Activated CD4-positive, alpha-beta T cell treated with anti-CD3 and anti-CD28 coated beads, Interleukin-10, Interleukin-2, amounts not matched to agents 100 ng/mL and 50 ng/mL, durations not matched to agents 16 hours and 8 hours (primary cell): ENCODE results near the gene DPYSL5.

Experiments
- DNase-seq: peaks from one replicate; pipeline ENCODE4 v3.0.0-alpha.2; 2020

DPYSL5 gene

GRCh38 chr2:26846334-26847306 lies 1.3 kb upstream of the DPYSL5 start:
- peak; percentile 73 for DNase-seq

- no peak for DNase-seq
Measured at GRCh38 chr2:26847307-26847654, 651 bp upstream of the DPYSL5 start.

DNA sequence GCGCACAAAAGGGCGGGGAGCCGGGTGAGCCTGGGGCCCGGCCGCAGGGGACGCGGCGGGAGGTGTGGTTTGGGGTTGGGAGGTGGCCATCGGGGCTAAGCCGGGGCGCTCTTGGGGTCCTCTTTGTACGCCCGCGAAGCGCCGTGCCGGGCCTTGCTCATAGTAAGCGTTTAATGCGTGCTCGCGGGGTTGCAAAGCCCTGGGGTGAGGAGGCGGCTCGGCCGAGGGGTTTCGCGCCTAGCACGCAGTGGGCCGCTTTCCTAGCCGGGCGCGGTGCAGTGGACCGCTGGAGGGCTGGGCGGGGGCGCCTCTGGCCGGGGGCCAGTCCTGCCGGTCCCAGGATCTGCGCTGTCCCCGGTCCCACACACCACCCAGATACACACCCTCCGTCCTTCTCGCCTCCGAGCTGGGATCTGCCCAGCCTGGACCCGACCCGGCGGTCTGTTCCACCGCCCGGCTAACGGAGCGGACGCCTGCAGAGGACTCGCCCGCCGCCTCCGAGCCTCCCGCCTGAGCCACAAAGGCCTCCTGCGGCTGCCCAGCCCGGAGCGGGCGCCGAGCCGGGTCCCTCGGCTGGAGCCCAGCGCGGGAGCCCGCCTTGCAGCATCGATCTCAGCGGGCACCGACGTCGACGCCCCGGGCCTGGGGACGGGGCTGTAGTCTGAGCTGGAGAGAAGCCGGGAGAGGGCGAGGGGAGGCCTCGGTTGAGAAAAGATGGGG lies 564 bp downstream of the DPYSL5 start:
- DNase-seq: no peak

- DNase-seq: no peak
Measured at GRCh38 chr2:26849056-26849999, 1.4 kb downstream of the DPYSL5 start.

GRCh38 chr2:26850000-26850431 lies 2.1 kb downstream of the DPYSL5 start:
- no peak for DNase-seq

DNA sequence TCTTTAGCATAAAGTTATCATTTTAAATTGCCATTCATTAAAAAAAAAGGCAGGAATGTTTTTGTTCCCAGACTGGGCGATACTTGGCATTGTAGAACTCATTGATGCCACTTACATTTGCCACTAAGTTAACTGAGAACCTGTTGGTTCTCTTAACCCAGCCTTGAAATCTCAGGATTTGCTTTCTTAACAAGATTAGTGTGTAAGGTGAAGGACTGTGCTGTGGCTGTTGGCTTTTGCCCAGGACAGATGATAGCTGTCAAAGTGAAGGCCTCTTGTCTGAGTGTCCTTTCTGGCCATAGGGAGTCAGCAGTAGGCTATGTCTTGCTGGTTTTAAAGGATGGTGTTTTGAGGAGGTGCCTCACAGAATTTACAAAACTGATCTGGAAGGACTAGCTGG lies 2.6 kb downstream of the DPYSL5 start:
- DNase-seq: no peak

DNA sequence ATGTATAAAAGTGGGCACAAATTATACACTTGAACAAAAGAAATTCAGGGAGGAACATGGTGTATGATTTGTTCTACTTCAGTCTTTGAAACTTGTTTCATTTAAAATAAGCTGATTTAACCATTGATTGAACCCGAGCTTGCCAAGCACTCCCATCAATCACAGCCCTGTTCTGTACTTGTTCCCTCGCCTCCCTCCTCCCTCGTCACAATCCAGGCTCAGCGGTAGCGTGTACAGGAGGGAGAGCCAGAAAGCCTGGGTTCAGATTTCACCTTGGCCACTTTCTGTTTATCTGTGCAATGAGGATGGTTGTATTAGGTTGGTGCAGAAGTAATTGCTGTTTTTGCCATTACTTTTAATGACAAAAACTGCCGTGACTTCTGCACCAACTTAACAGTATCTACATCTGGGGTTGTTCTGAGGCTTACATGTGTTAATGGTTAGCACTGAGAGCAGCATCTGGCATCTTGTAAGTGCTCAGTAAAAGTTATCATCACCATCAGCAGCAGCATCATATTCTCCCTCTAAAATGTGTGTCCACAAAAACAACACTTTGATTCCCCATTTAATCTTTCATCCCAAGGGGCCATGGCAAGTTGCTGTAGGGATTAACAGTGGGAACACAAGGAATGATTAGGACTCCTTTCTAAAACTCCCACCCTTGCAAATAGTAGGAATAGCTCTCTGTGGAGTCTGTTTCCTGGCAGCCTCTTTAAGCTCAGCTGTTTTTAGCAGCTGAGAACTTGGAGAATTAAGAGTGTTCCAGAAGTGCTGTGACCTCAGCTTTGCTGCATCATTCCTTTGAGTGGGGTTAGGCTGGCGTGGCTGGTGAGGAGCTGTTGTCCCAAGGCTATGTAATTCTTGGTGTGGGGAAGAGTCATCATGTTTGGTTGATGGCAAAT lies 4.7 kb downstream of the DPYSL5 start:
- no peak for DNase-seq

- no peak for DNase-seq
Measured at GRCh38 chr2:26853751-26854150, 5.8 kb downstream of the DPYSL5 start.

DNA sequence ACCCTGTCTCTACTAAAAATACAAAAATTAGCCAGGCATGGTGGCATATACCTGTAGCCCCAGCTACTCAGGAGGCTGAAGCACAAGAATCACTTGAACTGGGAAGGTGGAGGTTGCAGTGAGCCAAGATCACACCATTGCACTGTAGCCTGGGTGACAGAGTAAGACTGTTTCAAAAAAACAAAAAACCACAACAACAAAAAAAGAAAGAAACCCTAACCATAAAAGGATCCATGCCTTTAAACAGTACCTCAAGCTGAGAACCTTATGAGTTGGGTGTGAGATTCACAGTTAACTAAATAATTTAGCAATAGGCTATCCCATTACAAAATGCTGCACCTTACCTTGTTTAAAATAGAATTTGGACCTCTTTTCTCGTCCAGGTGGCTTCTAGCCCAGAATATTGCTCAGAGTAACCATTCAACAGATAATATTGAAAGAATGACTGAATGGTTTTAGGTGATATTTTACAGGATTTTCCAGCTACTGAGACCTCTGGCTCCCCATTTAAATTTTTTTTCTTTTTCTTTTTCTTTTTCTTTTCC lies 6.4 kb downstream of the DPYSL5 start:
- DNase-seq: no peak

GRCh38 chr2:26855466-26855865 lies 7.5 kb downstream of the DPYSL5 start:
- DNase-seq: no peak

GRCh38 chr2:26859622-26860021 lies 11.7 kb downstream of the DPYSL5 start:
- DNase-seq: no peak

DNA sequence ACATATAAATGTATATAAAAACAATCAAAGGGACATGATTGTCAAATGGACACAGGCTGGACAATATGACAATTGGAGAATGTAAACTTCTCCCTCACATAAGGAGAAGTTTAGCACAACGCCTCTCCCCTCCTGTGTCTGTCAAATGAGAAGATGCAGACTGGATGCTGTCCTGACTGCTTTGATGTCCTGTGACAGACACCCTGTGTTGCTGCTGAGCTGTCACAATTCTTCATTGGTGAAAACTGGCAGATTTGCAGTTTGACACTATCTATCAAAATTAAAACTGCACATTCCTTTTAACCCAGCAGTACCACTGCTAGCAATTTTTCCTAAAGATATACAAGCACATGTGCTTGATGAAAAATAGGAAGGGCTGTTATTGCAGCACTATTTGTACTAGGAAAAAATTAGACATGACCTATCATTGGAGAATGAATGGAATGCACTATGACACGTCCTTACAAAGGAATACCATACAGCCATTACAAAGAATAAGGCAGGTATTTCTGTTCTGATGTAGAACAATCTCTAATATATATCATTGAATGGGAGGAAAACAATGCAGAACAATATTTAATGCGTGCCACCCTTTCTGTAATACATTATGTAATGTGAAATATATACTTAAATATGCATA lies 12.4 kb downstream of the DPYSL5 start:
- DNase-seq: no peak

DNA sequence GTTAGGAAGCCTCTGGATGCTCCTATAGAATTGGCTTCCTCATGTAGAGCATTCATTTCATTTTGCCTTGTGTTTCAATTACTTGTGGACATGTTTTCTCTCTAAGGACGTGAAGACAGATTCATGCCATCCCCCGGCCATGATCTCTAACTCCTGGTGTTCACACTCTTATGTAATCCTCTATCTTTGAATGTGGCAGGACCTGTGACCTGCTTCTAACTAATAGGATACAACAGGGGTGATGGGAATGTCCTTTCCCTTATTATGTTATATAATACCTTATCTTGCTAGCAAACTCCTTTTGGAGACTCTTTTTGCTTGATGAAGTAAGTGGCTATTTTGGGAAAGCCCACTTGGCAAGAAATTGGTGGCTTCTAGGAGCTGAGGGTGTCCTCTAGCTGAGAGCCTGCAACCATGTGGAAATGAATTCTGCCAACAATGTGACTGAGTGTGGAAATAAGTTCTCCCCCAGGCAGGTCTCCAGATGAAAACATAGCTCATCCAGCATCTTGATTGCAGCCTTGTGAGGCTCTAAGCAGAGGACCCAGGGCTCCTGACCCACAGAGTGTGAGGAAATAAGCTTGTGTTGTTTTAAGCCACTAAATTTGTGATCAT lies 13.8 kb downstream of the DPYSL5 start:
- no peak for DNase-seq

DNA sequence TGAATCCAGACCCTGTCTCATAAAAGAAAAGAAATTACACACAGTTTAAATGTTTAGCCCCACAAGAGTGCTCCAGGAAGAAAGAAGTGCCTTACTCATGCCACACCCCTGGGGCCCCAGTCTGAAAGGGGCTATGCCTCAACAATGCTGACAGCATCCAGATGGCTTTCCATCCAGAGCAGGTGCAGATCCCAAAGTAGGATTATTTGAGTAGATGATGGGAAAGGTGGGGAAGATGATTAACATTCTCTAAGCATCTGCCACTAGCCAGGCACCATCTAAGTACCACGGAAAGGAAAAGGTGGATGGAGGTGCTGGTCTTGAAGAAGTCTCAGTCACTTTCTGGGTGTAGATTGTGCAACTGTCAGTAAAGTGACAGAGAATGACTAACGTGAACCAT lies 16.3 kb downstream of the DPYSL5 start:
- no peak for DNase-seq

DNA sequence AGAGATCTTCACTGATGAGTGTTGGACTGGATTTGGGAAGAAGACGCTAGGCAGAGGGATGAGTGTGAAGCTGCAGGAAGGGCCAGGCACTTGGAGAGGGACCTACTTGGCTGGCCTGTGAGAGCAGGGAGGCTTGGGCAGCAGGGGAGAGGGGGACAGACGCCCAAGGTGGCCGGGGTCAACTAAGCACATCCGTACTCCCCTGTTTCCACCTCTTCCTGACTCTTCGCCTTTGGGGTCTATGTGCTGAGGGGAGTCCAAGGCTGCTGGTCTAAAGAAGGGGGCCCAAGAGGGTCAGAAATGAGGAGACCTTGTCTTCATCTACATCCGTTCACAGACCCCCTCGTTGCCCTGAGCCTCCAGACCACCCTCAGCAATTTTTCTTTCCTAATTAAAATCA lies 16.7 kb downstream of the DPYSL5 start:
- DNase-seq: no peak

DNA sequence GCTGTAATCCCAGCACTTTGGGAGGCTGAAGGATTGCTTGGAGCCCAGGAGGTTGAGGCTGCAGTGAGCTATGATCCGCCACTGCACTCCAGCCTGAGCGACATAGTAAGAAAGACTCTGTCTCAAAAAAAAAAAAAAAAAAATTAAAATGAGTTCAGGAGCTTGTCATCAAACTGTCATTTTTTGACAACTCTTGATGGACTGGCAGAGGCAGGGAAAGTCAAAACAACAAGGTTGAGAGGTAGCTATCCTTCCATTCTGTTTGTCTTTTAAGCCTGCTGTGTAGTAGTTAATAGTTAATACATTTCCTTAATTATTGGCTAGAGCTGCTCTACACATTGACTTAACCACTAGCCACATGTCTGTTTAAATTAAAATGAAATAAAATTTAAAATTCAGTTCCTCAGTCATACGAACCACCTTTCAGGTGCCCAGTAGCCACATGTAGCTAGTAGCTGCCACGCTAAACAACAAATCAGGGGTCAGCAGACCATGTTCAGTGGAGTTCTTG lies 22.7 kb downstream of the DPYSL5 start:
- no peak for DNase-seq

DNA sequence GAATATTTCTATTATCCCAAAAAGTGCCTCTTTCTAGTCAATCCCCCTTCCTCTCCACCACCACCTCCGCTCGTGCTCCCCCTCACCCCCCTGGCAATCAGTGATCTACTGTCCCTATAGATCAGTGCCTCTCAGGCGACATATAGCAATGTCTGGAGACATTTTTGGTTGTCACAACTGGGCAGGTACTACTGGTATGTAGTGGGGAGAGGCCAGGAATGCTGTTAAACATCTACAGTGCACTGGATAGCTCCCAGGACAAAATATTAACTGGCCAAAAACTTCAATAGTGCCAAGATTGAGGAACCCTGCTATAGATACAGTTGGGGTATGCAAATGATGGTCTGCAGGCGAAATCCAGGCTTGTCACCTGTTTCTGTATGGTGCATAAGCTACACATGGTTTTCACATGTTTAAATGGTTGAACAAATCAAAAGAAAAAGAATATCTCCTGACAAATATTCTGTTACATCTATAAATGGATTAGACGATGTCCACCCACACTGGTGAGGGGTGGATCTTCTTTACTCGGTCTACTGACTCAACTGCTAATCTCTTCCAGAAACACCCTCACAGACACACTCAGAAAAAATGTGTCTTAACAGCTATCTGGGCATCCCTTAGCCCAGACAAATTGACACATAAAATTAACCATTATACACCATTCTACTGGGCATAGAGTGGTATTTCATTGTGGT lies 25.5 kb downstream of the DPYSL5 start:
- DNase-seq: no peak

DNA sequence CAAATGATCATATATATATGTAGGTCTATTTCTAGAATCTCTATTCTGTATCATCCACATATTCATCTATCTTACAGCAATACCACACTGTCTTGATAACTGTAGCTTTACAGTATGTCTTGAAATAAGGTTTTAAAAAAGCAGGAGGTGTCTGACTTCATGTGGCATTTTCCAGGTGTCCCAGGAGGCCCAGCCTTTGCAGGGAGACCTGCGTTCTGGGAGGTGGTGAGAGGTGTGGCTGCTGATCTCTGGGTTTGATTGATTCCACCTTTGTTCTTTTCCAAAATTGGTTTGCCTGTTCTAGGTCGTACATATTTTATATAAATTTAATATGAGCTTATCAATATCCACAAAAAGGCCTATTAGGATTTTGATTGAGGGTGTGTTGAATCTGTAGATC lies 26.6 kb downstream of the DPYSL5 start:
- no peak for DNase-seq

GRCh38 chr2:26875065-26875634 lies 27.2 kb downstream of the DPYSL5 start:
- no peak for DNase-seq
